22Rv1 (cell line): Measurements from ENCODE around the gene NOL9.

ENCODE experiments used
- CTCF ChIP-seq: fragments of 450-650 bp; IDR thresholded peaks from 2 replicates; pipeline ENCODE4 v1.5.1; 2017; ENCODE audit warnings: mild to moderate bottlenecking
- ZFX ChIP-seq: fragments of 450-650 bp; IDR thresholded peaks from 2 replicates; pipeline ENCODE4 v1.6.1; 2017; ENCODE audit warnings: antibody characterized with exemption, borderline replicate concordance

GRCh38 chr1:6513320-6513801 is 41.0 kb downstream of the NOL9 start:
- TF ChIP-seq CTCF (no peak), ZFX (no peak)
